Activated CD4-positive, CD25-positive, alpha-beta regulatory T cell treated with anti-CD3 and anti-CD28 coated beads, Interleukin-2, amount 50 U/mL, for 24 hours (primary cell): ENCODE measurements around the gene PRKN.
"Not testable (repeated sequence)": the region's sequence is repeated elsewhere in the genome, so short reads cannot be mapped to it uniquely, and the experiment has no call there.

Experiments
- ATAC-seq, 2 donors: fragments of 150-1000 bp; cut with Tn5 transposase; one replicate each; pipeline ENCODE4 v1.10.0; 2021; ENCODE audit warnings: mild to moderate bottlenecking in 1 of 2, moderate library complexity in 1 of 2

Gene PRKN

GRCh38 chr6:161926324-161926723 lies 801.2 kb downstream of the PRKN start:
- no peak for ATAC-seq

- ATAC-seq = no peak
Measured at GRCh38 chr6:161924516-161925116, 803.0 kb downstream of the PRKN start.

- ATAC-seq = no peak
Measured at GRCh38 chr6:161922631-161923119, 804.9 kb downstream of the PRKN start.

- no peak for ATAC-seq
Measured at GRCh38 chr6:161921602-161922395, 805.8 kb downstream of the PRKN start.

GRCh38 chr6:161919691-161920090 lies 807.9 kb downstream of the PRKN start:
- no peak for ATAC-seq

GRCh38 chr6:161918628-161919205 lies 808.8 kb downstream of the PRKN start:
- no peak for ATAC-seq

GRCh38 chr6:161918109-161918531 lies 809.4 kb downstream of the PRKN start:
- ATAC-seq = no peak

- no peak for ATAC-seq
Measured at GRCh38 chr6:161917645-161918044, 809.9 kb downstream of the PRKN start.

GRCh38 chr6:161915456-161915964 lies 812.1 kb downstream of the PRKN start:
- no peak for ATAC-seq

- no peak for ATAC-seq
Measured at GRCh38 chr6:161908872-161909271, 818.7 kb downstream of the PRKN start.

- no peak for ATAC-seq
Measured at GRCh38 chr6:161906571-161906970, 821.0 kb downstream of the PRKN start.

- ATAC-seq = no peak
Measured at GRCh38 chr6:161903584-161904212, 823.9 kb downstream of the PRKN start.

- ATAC-seq = no peak
Measured at GRCh38 chr6:161901740-161902426, 825.7 kb downstream of the PRKN start.

GRCh38 chr6:161894436-161894835 lies 833.1 kb downstream of the PRKN start:
- no peak for ATAC-seq

- ATAC-seq = no peak
Measured at GRCh38 chr6:161891542-161891941, 836.0 kb downstream of the PRKN start.

- no peak for ATAC-seq
Measured at GRCh38 chr6:161890832-161891297, 836.7 kb downstream of the PRKN start.

- no peak for ATAC-seq
Measured at GRCh38 chr6:161890133-161890831, 837.3 kb downstream of the PRKN start.

- no peak for ATAC-seq
Measured at GRCh38 chr6:161889324-161889723, 838.2 kb downstream of the PRKN start.

GRCh38 chr6:161886545-161886944 lies 841.0 kb downstream of the PRKN start:
- ATAC-seq = not testable (repeated sequence)

- ATAC-seq = no peak
Measured at GRCh38 chr6:161884782-161885181, 842.8 kb downstream of the PRKN start.

- no peak for ATAC-seq
Measured at GRCh38 chr6:161882196-161882765, 845.3 kb downstream of the PRKN start.
